Activated CD8-positive, alpha-beta memory T cell treated with anti-CD3 and anti-CD28 coated beads for 24 hours (primary cell): ENCODE measurements around the gene CDK9.
"Not testable (repeated sequence)": the region's sequence is repeated elsewhere in the genome, so short reads cannot be mapped to it uniquely, and the experiment has no call there.

ENCODE experiments used
- DNase-seq: peaks from one replicate; pipeline ENCODE4 v3.0.0-alpha.2; 2020

Gene CDK9

GRCh38 chr9:127828262-127829031 lies 42.6 kb downstream of the CDK9 start:
- no peak for DNase-seq

GRCh38 chr9:127829205-127829906 lies 43.5 kb downstream of the CDK9 start:
- DNase-seq, result no peak

- DNase-seq, result no peak
Measured at GRCh38 chr9:127832248-127832647, 46.4 kb downstream of the CDK9 start.

DNA sequence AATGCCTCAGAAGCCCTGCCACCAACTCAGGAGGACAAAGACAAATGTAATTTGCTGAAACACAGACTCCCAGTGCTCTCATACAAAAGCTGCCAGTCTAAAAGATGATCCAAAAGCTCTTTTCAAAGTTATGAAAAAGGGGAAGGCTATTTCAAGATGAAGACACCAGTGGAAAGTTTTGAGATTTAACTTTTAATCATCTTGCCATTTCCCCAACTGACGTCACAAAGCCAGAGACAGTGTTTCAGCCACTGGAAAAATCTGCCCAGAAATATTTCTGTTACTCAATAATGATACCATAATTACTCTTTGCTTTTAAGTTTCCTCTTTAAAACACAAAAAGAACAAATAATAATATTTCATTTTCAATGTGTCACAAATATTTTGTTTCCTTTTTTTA lies 47.7 kb downstream of the CDK9 start:
- DNase-seq, result no peak

DNA sequence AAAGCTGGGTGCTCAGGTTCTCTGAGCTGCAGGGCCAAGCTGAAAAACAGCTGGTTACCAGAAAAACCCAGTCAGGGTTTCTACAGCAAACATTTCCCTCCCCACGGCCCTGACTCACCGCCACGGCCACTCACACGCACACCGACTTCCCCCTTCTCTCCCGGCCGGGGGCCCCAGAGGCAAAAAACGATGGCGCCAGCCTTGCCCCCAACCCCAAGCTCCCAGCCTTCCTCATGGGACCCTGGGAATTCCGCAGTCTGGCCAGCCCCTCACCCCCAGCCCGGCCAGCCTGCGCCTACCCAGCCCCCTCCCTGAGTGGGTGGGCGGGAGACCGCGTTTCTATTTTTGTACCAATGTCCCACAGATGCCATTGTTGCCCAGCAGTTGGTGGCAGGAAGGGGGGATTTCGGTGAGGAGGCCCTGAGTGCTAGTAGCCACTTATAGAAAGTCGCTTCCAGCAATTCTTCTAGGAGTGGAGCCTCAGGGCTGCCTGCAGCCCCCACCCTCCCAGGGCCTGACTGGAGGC lies 50.2 kb downstream of the CDK9 start:
- no peak for DNase-seq

DNA sequence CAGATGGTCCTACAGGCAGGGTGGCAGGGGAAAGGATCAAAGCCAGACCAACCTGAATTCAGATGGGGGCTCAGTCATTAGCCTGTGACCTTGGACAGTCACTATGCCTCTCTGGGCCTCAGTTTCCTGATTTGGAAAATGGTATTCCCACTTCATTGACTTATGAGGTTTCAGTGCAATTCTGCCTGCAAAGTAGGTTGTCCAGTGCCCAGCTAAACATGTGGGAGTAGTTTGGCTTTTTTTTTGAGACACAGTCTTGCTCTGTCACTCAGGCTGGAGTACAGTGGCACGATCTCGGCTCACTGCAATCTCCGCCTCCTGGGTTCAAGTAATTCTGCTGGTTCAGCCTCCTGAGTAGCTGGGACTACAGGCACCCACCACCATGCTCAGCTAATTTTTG lies 50.7 kb downstream of the CDK9 start:
- DNase-seq, result not testable (repeated sequence)

DNA sequence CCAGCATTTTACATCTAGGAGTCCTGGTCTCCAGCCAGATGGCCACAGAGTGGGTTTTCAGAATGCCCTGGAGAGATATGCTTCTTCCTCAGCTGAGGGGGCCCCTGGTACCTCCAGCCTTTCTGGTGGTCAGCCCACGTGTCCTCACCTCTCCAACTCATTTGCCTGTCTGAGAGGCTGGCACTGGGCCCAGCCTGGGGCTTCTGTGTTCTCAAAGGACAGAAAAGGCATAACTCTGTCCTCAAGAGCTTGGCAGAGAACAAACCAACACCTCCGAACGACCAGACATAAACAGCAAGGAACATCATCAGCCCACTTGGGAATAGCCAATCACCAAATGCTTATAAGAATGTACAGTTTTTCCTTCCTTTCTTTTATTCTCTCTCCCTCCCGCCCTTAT lies 51.5 kb downstream of the CDK9 start:
- DNase-seq, result no peak

- no peak for DNase-seq
Measured at GRCh38 chr9:127838375-127839078, 52.7 kb downstream of the CDK9 start.
